GM21526 (cell line): ENCODE data around the gene OSBPL8.

Experiments
- ATAC-seq: cut with Tn5 transposase; IDR thresholded peaks from one replicate; pipeline ENCODE4 v1.9.1; 2021; ENCODE audit warnings: moderate library complexity; ENCODE audit not compliant: unreplicated experiment, low FRiP score

OSBPL8 gene

GRCh38 chr12:76559400-76560085, at the start of gene OSBPL8:
Gene OSBPL8 (minus strand): TSS chr12:76559771. CDS start chr12:76487551, 72,220 bp downstream.
- peak; percentile 74 for ATAC-seq

- ATAC-seq = no peak
These were observed 48.5 kb upstream of the OSBPL8 start for GRCh38 chr12:76608070-76608469.

- ATAC-seq = no peak
These were observed 35.5 kb upstream of the OSBPL8 start for GRCh38 chr12:76595056-76595455.

GRCh38 chr12:76591476-76591875, 31.9 kb upstream of the OSBPL8 start:
- no peak for ATAC-seq

- no peak for ATAC-seq
These were observed 30.6 kb upstream of the OSBPL8 start for GRCh38 chr12:76590131-76590530.

- ATAC-seq = no peak
These were observed 29.5 kb upstream of the OSBPL8 start for GRCh38 chr12:76588881-76589565.

- ATAC-seq = no peak
These were observed 28.0 kb upstream of the OSBPL8 start for GRCh38 chr12:76587428-76588178.

- ATAC-seq = peak; percentile 66
These were observed 27.3 kb upstream of the OSBPL8 start for GRCh38 chr12:76586764-76587395.

- no peak for ATAC-seq
These were observed 23.7 kb upstream of the OSBPL8 start for GRCh38 chr12:76583301-76583700.

- no peak for ATAC-seq
These were observed 14.3 kb upstream of the OSBPL8 start for GRCh38 chr12:76573840-76574373.

- no peak for ATAC-seq
These were observed 11.7 kb upstream of the OSBPL8 start for GRCh38 chr12:76571256-76571655.

GRCh38 chr12:76569685-76570604, 10.4 kb upstream of the OSBPL8 start:
- ATAC-seq = no peak

- ATAC-seq = no peak
These were observed 9.4 kb upstream of the OSBPL8 start for GRCh38 chr12:76568888-76569551.

GRCh38 chr12:76568130-76568529, 8.6 kb upstream of the OSBPL8 start:
- ATAC-seq = no peak

- no peak for ATAC-seq
These were observed 3.5 kb upstream of the OSBPL8 start for GRCh38 chr12:76563061-76563460.

GRCh38 chr12:76562130-76562529, 2.6 kb upstream of the OSBPL8 start:
- ATAC-seq = no peak

GRCh38 chr12:76560086-76560491, 518 bp upstream of the OSBPL8 start:
- ATAC-seq = peak; percentile 42

- peak; percentile 52 for ATAC-seq
These were observed 729 bp downstream of the OSBPL8 start for GRCh38 chr12:76558684-76559399.
